Stimulated activated CD8-positive, alpha-beta memory T cell treated with anti-CD3 and anti-CD28 coated beads, Interleukin-7, amount 100 ng/mL, for 48 hours (primary cell): ENCODE results near the gene KIF9.
A peak's percentile ranks its signal among the peaks of the same experiment; 100 is the strongest.
"Not testable (repeated sequence)": the region's sequence is repeated elsewhere in the genome, so short reads cannot be mapped to it uniquely, and the experiment has no call there.

ENCODE experiments used
- DNase-seq, 2 donors: peaks; one replicate each; pipeline ENCODE4 v3.0.0-alpha.2; 2020; ENCODE audit warnings: low read depth in 1 of 2; ENCODE audit errors: extremely low read depth in 1 of 2

Gene KIF9

DNA sequence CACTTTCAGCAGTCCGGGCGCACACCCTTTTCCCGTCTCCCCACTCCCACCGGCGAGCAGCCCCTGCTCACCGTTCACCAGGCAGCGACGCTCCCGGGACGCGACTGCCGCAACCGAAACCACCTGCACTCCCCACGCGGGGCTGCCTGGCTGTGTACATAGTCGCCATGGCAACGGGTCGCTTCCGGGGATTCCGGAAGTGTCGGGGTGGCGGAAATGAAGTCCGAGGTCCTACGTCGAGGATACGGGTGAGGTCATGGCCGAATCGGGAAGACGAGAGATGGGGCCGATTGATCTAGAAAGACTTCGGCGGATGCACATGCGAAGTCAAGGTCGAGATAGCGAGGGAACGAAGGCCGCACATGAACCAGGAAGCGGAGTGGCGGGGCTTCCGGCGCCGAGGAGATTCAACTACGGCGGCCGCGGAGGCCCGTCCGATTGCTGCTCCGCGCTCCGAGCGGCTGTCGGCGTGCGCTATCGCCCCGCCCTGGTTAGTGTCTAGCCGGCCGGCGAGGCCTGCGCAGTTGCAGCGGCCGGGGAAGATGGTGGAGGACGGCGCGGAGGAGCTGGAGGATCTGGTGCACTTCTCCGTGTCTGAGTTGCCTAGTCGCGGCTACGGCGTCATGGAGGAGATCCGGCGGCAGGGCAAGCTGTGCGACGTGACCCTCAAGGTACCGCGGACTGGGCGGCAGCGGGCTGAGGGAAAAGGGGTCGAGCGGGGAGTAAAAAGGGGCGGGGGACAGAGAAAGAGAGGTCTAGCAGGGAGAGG lies at the start of gene KIF9, which contains the start of gene KLHL18:
TSS of gene KIF9 (minus strand) at position 376 of the 769 bp plus-strand sequence. CDS start 5,425 bp downstream, outside the sequence.
TSS of gene KLHL18 (plus strand) at position 521 of the 769 bp plus-strand sequence. CDS start at position 543, 22 bp downstream.
- peak; percentile 85 to 94 for DNase-seq

DNA sequence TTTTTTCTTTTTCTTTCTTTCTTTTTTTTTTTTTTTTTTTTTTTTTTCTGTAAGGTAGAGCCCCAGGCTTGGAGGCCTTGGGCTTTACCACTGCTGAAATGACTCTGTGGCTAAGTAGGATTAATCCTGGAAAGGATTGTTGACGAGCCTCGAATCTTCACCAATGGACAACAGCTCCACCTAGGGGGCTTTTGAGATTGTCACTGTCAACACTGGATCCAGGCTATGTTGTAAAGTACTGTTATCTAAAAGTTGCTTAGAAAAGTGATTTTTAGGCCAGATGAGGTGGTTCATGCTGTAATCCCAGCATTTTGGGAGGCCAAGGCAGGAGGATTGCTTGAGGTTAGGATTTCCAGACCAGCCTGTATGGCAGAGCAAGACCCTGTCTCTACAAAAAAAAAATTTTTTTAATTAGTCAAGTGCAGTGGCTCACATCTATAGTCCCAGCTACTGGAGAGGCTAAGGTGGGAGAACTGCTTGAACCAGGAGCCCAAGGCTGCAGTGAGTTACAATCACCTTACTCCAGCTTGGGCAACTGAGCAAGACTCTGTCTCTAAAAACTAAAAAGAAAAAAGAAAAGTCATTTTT lies 41.8 kb upstream of the KIF9 start:
- peak in 1 of 2 donors; percentile 16 for DNase-seq

DNA sequence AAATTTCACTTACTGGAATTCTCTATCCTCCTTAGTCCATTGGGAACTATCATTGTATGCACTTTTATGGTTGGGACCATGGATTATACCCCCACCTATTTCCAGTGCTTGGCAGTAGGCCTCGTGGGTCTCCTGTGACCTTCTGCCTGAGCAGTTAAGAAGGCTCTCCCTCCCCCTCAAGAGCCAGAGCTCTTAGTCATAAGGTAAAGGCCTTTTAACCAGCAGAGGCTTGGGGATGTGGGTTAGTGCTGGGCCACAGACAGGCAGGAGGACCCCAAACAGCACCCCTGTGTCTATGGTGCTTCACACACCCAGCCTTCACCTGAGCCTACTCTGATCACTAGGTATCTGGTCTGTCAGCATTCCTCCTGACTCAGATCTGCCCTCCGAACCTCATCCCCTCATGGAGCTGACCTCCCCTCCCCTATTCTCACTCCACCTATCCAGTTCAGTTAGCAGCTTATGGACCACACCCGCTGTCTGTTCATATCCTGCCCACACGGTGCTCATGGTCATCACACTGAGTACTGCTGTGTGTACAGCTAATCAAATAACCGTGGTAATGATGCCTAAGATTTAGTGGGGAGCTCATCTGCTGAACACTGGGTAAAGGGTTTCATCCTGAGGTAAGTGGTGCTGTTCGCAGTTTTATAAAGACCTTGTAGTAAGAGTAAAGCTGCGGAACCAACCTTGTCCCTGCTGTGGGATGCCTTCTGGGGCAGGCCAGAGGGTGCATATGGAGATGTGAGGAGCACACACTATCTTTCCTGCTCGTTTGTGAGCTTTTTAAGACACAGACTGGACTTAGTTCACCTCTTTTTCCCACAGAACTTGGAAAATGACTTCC lies 41.1 kb upstream of the KIF9 start:
- DNase-seq = no peak

DNA sequence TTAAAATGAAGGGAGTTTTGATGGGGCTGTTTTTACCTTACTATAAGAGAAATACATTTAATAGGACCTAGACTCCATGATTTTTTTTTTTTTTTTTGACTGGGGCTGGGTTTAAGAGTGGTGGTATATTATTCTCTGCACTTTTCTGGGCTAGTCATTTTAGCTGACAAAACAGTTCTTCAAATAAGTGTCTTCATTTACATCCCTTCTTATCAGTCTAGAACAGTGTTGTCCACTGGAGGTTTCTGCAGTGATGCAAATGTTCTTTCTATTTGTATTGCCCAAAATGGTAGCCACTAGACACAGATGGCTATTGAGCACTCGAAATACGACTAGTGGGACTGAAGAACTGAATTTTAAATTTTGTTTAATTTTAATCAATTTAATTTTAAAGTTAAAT lies 37.4 kb upstream of the KIF9 start:
- no peak for DNase-seq

DNA sequence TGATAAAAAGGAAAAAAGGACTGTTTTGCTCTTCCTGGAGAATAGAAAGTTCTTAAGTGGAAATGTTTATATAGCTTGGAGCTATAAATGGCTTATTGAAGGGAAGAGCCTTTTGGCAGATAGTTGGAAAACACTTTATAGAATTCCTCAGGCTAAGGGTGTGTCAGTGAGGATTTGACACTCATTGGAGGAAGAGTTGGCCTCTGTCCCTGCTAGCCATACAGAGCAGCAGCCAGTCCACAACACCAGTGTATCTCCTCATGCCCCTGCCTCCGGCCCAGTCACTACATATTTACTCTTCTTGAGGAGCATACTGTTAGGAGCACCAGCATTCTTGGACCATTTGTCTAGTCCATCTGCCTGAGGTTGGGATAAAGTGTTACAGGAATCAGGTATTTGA lies 36.3 kb upstream of the KIF9 start:
- no peak for DNase-seq

DNA sequence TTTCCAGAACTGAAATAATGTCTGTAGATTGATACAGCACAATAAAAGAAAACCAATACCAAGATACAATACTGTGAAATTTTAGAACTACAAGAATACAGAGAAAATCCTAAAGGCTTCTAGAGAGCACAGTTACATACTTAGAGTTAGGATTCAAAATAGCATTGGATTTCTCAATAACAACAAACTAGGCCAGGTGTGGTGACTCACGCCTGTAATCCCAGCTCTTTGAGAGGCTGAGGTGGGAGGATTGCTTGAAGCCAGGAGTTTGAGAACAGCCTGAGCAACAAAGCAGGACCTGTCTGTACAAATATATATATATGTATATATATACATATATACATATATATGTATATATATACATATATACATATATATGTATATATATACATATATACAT lies 33.6 kb upstream of the KIF9 start:
- DNase-seq = not testable (repeated sequence)

DNA sequence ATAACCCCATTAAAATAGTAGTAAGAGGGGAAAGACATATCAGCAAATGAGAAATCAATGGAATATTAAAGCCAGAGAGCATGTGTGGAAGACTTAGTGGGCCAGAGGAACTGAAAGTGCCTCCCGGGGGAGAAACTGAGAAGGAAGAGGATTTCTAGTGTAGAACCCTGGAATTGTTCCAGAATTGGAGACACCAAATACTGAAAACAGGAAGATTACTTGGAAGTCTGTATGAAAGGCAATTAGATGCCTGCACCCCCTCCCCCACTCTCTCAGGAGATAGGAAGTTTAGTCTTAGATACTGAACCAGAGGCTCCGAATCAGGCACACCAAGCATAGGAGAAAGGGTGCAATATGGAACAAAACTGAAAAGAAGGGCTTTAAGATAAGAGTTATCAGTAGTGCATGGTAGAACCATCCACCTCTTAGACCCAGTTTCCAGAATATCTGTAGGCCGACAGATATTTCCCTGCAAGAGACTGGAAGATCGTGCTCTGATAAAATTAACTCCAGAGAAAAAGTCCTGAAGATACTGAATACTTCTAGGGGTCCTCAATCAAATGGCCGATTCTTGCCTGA lies 32.6 kb upstream of the KIF9 start:
- no peak for DNase-seq

DNA sequence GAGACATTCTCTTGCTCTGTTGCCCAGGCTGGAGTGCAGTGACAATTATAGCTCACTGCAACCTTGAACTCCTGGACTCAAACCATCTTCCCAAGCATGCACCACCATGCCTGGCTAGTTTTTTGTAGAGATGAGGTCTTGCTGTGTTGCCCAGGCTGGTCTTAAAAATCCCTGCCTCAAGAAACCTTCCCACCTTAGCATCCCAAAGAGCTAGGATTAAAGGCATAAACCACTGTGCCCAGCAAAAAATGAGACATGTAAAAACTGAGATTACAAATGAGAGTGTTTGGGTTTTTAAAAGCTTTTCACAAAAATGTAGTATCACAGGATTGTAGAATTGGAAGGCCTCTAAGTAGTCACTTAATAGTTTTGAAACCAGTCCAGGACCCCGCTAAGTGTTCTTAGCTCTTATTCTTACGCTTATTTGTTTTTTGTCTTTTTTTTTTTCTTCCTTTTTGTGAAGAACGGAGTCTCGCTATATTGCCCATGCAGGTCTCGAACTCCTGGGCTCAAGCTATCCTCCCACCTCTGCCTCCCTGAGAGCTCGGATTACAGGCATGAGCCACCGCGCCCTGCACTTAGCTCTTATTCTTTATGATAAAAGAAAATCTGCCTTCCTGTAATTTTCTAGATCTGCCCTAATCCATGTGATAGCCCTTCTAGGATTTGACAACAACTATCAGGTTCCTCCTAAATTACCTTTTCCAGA lies 31.6 kb upstream of the KIF9 start:
- no peak for DNase-seq

- no peak for DNase-seq
These were observed 30.9 kb upstream of the KIF9 start for GRCh38 chr3:47313341-47314055.

DNA sequence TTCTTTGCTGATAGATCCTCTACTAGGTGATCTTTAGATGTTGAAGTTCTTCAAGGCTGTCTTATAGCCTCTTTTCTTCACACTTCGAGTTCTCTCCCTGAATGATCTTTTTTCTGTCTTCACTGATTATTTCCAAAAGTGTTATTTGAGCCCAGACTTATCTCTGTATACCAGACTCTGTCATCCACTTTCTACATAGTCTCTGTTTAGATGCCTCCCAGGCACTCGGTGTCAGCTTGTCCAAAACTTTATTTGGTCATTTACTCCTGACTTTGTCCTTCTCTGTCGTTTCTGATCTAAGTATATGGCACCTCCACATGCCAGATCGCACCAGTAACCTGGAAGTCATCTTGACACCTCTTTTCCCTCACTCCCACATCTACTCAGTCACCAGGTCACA lies 27.8 kb upstream of the KIF9 start:
- no peak for DNase-seq

GRCh38 chr3:47309231-47309630 lies 26.6 kb upstream of the KIF9 start:
- not testable (repeated sequence) for DNase-seq

DNA sequence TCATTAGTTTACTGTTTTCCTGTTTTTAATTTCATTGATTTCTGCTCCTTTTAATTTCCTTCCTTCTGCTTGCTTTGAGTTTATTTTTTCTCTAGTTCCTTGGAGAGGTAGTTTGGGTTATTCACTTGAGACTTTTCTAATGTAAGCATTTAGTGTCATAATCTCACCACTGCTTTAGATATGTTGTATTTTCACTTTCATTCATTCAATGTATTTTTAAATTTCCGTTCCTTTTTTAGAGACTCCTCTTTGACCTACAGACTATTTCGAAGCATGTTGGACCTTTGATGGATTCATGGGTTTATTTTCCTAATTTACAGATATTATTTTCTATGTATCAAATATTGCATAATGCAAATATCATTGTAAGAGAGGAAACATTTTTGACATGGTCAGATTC lies 23.4 kb upstream of the KIF9 start:
- no peak for DNase-seq

GRCh38 chr3:47301456-47301855 lies 18.9 kb upstream of the KIF9 start:
- DNase-seq = no peak

DNA sequence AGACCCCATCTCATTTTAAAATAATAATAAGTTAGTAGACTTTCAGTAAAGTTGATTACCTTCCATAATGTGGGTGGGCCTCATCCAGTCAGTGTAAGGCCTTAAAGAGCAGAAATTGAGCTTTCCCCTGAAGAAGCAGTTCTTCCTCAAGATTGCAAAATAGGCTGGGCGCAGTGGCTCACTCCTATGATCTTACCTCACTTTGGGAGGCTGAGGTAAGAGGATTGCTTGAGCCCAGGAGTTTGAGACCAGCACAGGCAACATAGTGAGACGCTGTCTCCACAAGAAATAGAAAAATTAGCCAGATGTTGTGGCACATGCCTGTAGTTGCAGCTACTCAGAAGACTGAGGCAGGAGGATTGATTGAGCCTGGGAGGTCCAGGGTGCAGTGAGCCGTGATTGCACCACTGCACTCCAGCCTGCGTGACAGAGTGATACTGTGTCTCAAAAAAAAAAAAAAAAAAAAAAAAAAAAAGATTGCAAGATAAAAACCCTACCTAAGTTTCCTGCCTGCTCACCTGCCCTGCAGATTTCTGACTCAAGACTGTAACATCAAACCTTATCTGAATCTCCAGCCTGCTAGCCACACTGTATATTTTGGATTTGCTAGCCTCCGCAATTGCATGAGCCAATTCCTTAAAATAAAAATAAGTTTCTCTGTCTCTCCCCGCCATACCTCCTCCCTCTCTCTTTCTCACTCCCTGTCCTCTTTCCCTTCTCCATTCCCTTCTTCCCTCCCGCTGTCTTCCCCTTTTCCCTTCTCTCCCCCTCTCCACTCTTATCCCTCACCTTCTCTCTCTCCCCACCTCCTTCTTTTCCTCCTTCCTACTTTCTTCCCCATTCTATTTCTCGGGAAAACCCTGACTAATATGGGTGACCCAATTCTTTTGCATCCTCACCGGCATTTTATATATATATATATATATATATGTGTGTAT lies 17.1 kb upstream of the KIF9 start:
- DNase-seq = no peak

DNA sequence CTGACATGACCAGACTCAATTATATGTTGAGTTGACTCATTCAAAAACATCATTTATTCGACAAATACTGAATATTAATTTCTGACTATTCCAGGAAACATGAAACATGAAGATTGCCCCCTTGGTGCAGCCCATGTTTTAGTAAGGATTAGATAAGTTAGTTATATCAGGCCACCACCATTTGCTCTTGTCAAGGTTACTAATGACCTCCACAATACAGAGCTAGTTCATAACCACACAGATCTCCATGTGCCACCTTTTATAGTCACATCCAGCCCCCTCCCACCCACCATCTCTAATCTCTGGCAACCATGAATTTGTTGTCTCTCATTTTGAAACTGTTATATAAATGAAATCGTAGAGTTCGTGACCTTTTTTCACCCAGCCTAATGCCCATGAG lies 15.8 kb upstream of the KIF9 start:
- no peak for DNase-seq

DNA sequence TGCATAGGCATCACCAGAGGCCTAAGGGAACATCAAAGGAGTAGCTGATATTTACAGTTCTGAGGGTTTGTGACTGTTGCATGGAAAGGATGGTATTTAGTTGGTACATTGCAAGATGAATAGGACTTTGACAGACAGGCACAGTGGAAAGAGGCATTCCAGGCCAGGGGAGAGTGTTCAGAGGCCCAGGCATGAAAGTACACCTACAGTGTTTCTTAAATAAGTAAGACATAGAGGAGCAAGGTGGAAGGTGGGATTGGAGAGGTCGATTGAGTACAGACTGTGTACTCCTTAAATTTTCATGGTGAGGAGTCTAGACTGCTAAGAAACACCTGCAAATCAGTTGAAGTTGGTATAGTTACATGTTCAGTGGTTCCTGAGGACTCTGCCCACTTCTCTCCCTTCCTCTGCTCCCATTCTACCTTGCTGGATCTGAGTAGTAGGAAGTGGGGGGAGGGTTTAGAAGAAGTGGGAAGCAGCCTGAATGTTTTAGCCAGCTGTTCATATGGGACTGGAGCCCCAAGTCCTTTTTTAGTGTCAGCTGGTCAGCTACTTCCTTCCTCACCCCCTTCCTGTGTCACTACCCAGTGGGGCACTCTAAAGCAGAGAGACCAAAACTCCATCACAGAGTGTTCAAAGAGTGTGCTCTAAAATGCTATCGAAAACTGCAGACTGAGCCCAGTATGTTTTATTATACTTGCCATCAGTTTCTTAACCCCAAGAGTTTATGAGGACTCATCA lies 14.1 kb upstream of the KIF9 start:
- DNase-seq = no peak

DNA sequence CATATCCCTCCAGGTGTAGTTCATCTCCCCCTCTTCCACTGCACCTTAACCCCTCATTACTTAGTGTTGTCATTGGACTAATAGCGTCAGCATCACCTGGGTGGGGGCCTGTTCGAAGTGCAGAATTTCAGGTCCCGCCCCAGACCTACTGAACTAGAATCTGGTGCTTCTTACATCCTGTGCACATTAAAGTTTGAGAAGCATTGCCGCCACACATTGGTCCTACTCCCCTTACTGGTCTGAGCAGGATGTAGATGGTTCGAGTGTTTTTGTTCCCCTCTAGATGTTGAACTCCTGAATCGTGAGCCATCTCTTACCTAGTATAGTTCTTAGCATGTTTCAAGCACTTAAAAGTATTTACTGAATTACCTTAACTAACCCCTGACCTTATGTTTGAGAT lies 13.4 kb upstream of the KIF9 start:
- no peak for DNase-seq

DNA sequence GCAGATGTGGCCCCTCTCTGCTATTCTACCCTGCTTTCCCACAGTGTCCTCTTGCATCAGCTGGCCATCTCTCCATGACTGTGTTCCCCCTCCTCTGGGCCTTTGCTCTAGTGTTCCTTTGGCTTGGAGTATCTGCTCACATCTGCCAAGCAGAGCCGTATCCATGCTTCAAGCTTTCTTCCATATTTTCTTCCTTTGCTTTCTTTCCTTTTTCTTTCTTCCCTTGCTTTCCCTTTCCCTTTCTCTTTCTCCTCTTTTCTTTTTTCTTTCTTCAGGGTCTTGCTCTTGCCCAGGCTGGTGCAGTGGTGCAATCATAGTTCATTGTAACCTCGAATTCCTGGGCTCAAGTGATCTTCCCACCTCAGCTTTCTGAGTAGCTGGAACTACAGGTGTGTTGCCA lies 12.7 kb upstream of the KIF9 start:
- no peak for DNase-seq
